Effector memory CD4-positive, alpha-beta T cell (primary cell): ENCODE results near the gene ANKRD13B.

Experiments used
- DNase-seq, 3 donors: peaks; one replicate each; pipeline ENCODE4 v3.0.0-alpha.2; 2020
- H3K27ac ChIP-seq: 2 replicates; pipeline ENCODE4 v1.7.0; 2013; ENCODE audit warnings: mild to moderate bottlenecking, low read length, moderate library complexity; ENCODE audit not compliant: insufficient read depth, poor library complexity, severe bottlenecking
- H3K27me3 ChIP-seq: replicated peaks from 2 replicates; pipeline ENCODE4 v1.7.0; 2013; ENCODE audit warnings: mild to moderate bottlenecking, low read length; ENCODE audit not compliant: insufficient read depth, control insufficient read depth, poor library complexity, severe bottlenecking
- H3K36me3 ChIP-seq: 2 replicates; pipeline ENCODE4 v1.7.0; 2013; ENCODE audit warnings: mild to moderate bottlenecking, low read length, moderate library complexity; ENCODE audit not compliant: control insufficient read depth, insufficient read depth
- H3K4me1 ChIP-seq: 2 replicates; pipeline ENCODE4 v1.7.0; 2013; ENCODE audit warnings: low read length, mild to moderate bottlenecking; ENCODE audit not compliant: control insufficient read depth, insufficient read depth, poor library complexity, severe bottlenecking
- H3K4me3 ChIP-seq: 2 replicates; pipeline ENCODE4 v1.7.0; 2013; ENCODE audit warnings: low read length, low read depth, mild to moderate bottlenecking; ENCODE audit not compliant: insufficient read depth, poor library complexity, severe bottlenecking
- H3K9me3 ChIP-seq: 2 replicates; pipeline ENCODE4 v1.7.0; 2013; ENCODE audit warnings: mild to moderate bottlenecking, low read length, moderate library complexity; ENCODE audit not compliant: control insufficient read depth

ANKRD13B gene

GRCh38 chr17:29617481-29618271 is 24.7 kb downstream of the ANKRD13B start:
- Histone ChIP-seq H3K36me3 (no peaks in the 10 kb centered on the region), H3K4me3 (peak overlapping the region; percentile 68), H3K9me3 (no peaks in the 10 kb centered on the region), H3K27me3 (no peaks in the 10 kb centered on the region), H3K4me1 (peaks cover 65% of the 10 kb centered on the region), H3K27ac (peak overlapping the region; percentile 52)
- DNase-seq: peak; percentile 77 to 81 (median 79)

GRCh38 chr17:29618272-29619065 is 25.5 kb downstream of the ANKRD13B start:
- Histone ChIP-seq H3K4me1 (peaks cover 63% of the 10 kb centered on the region), H3K4me3 (peak overlapping the region; percentile 68), H3K27me3 (no peaks in the 10 kb centered on the region), H3K9me3 (no peaks in the 10 kb centered on the region), H3K36me3 (no peaks in the 10 kb centered on the region), H3K27ac (no peak overlapping the region)
- DNase-seq: no peak

GRCh38 chr17:29619251-29619650 is 26.3 kb downstream of the ANKRD13B start:
- Histone ChIP-seq H3K27me3 (no peaks in the 10 kb centered on the region), H3K36me3 (no peaks in the 10 kb centered on the region), H3K9me3 (no peaks in the 10 kb centered on the region), H3K27ac (no peak overlapping the region), H3K4me1 (peaks cover 55% of the 10 kb centered on the region), H3K4me3 (no peak overlapping the region)
- no peak for DNase-seq

GRCh38 chr17:29620271-29620670 is 27.3 kb downstream of the ANKRD13B start:
- DNase-seq: no peak
- Histone ChIP-seq H3K4me3 (no peak overlapping the region), H3K27ac (no peak overlapping the region), H3K4me1 (peaks cover 45% of the 10 kb centered on the region), H3K9me3 (no peaks in the 10 kb centered on the region), H3K36me3 (no peaks in the 10 kb centered on the region), H3K27me3 (no peaks in the 10 kb centered on the region)

GRCh38 chr17:29620779-29621500 is 28.0 kb downstream of the ANKRD13B start:
- Histone ChIP-seq H3K27me3 (no peaks in the 10 kb centered on the region), H3K36me3 (no peaks in the 10 kb centered on the region), H3K4me3 (no peak overlapping the region), H3K27ac (no peak overlapping the region), H3K9me3 (no peaks in the 10 kb centered on the region), H3K4me1 (peaks cover 38% of the 10 kb centered on the region)
- DNase-seq: no peak

- H3K36me3 ChIP-seq: no peaks in the 10 kb centered on the region
- H3K27ac ChIP-seq: no peak overlapping the region
- H3K4me1 ChIP-seq: peaks cover 30% of the 10 kb centered on the region
- H3K4me3 ChIP-seq: peak overlapping the region; percentile 79
- DNase-seq: no peak
- no peaks in the 10 kb centered on the region for H3K9me3 ChIP-seq
- no peaks in the 10 kb centered on the region for H3K27me3 ChIP-seq
Observed at GRCh38 chr17:29621751-29622194, 28.8 kb downstream of the ANKRD13B start.

GRCh38 chr17:29622337-29623282 is 29.7 kb downstream of the ANKRD13B start, which contains the start of gene CORO6:
Gene CORO6, minus strand, starts transcription at chr17:29622912. Its CDS starts 1,491 bp downstream, at chr17:29621421.
- H3K4me1 ChIP-seq: peaks cover 21% of the 10 kb centered on the region
- no peaks in the 10 kb centered on the region for H3K9me3 ChIP-seq
- peak within 1 kb of the TSS; percentile 79 for H3K4me3 ChIP-seq
- DNase-seq: peak; percentile 50 to 61 (median 54)
- no peaks in the 10 kb centered on the region for H3K27me3 ChIP-seq
- H3K27ac ChIP-seq: no peak within 1 kb of the TSS
- no peaks in the 10 kb centered on the region for H3K36me3 ChIP-seq

GRCh38 chr17:29623283-29623647 is 30.3 kb downstream of the ANKRD13B start:
- peaks cover 15% of the 10 kb centered on the region for H3K4me1 ChIP-seq
- no peak for DNase-seq
- H3K4me3 ChIP-seq: peak overlapping the region; percentile 79
- no peaks in the 10 kb centered on the region for H3K36me3 ChIP-seq
- H3K27me3 ChIP-seq: no peaks in the 10 kb centered on the region
- no peaks in the 10 kb centered on the region for H3K9me3 ChIP-seq
- no peak overlapping the region for H3K27ac ChIP-seq

- Histone ChIP-seq H3K4me3 (no peak overlapping the region), H3K36me3 (peaks cover 4% of the 10 kb centered on the region), H3K4me1 (peaks cover 13% of the 10 kb centered on the region), H3K27ac (no peak overlapping the region), H3K27me3 (no peaks in the 10 kb centered on the region), H3K9me3 (no peaks in the 10 kb centered on the region)
- DNase-seq: no peak
Observed at GRCh38 chr17:29624586-29624985, 31.7 kb downstream of the ANKRD13B start.
